Progenitor cell of endocrine pancreas (in vitro differentiated cells): ENCODE measurements around the gene SMAD5. TPM values are rescaled to one million over a fixed set of nuclear protein-coding genes. Genes with fewer than 3 reads are reported as not detected.

Experiments
- DNase-seq: peaks from one replicate; pipeline ENCODE4 v3.0.0; 2021; ENCODE audit warnings: low spot score; ENCODE audit not compliant: unreplicated experiment
- H3K27ac Mint-ChIP-seq: 2 replicates; pipeline ENCODE4 v1.8.0; 2021; ENCODE audit warnings: mild to moderate bottlenecking, moderate library complexity, mixed read lengths
- H3K27me3 Mint-ChIP-seq: 2 replicates; pipeline ENCODE4 v1.8.0; 2021; ENCODE audit warnings: mixed read lengths
- H3K36me3 Mint-ChIP-seq: 2 replicates; pipeline ENCODE4 v1.8.0; 2022; ENCODE audit warnings: mixed read lengths; ENCODE audit not compliant: insufficient read depth
- H3K4me1 Mint-ChIP-seq: 2 replicates; pipeline ENCODE4 v1.8.0; 2021; ENCODE audit warnings: low read depth, mixed read lengths
- H3K4me3 Mint-ChIP-seq: 2 replicates; pipeline ENCODE4 v1.8.0; 2021; ENCODE audit warnings: low read depth, mild to moderate bottlenecking, moderate library complexity, mixed read lengths
- H3K9me3 Mint-ChIP-seq: 2 replicates; pipeline ENCODE4 v1.8.0; 2021; ENCODE audit warnings: low read depth, mixed read lengths
- CTCF ChIP-seq: fragments of 200-600 bp; sonication (generic); IDR thresholded peaks from one replicate; pipeline ENCODE4 v1.5.0; 2021; ENCODE audit warnings: antibody characterized with exemption, mild to moderate bottlenecking; ENCODE audit not compliant: unreplicated experiment
- total RNA-seq: library from RNA; stranded (reverse); gene quantifications from 2 replicates; pipeline ENCODE4 v1.2.1, GENCODE V29; 2021

SMAD5 gene
- total RNA-seq, 1 donor from 2014 or later = 92.3 TPM

- TF ChIP-seq CTCF = no peak
- DNase-seq = no peak
- Mint-ChIP-seq H3K9me3 (no peaks in the 10 kb centered on the region), H3K27ac (no peak overlapping the region), H3K36me3 (no peaks in the 10 kb centered on the region), H3K4me1 (peaks cover 7% of the 10 kb centered on the region), H3K4me3 (no peak overlapping the region), H3K27me3 (peaks cover 5% of the 10 kb centered on the region)
These were observed 42.3 kb upstream of the SMAD5 start for GRCh38 chr5:136090319-136090718.

- no peak for TF ChIP-seq CTCF
- Mint-ChIP-seq H3K9me3 (no peaks in the 10 kb centered on the region), H3K4me1 (peaks cover 7% of the 10 kb centered on the region), H3K36me3 (no peaks in the 10 kb centered on the region), H3K4me3 (no peak overlapping the region), H3K27ac (no peak overlapping the region), H3K27me3 (peaks cover 11% of the 10 kb centered on the region)
- no peak for DNase-seq
These were observed 38.3 kb upstream of the SMAD5 start for GRCh38 chr5:136094189-136094912.

GRCh38 chr5:136094913-136095641, 37.6 kb upstream of the SMAD5 start:
- Mint-ChIP-seq H3K4me3 (no peak overlapping the region), H3K27me3 (peaks cover 11% of the 10 kb centered on the region), H3K27ac (no peak overlapping the region), H3K9me3 (no peaks in the 10 kb centered on the region), H3K36me3 (no peaks in the 10 kb centered on the region), H3K4me1 (peaks cover 7% of the 10 kb centered on the region)
- no peak for TF ChIP-seq CTCF
- no peak for DNase-seq

GRCh38 chr5:136098176-136098575, 34.5 kb upstream of the SMAD5 start:
- Mint-ChIP-seq H3K36me3 (no peaks in the 10 kb centered on the region), H3K4me3 (no peak overlapping the region), H3K4me1 (peaks cover 7% of the 10 kb centered on the region), H3K27me3 (peaks cover 16% of the 10 kb centered on the region), H3K9me3 (no peaks in the 10 kb centered on the region), H3K27ac (no peak overlapping the region)
- TF ChIP-seq CTCF = no peak
- DNase-seq = no peak

- Mint-ChIP-seq H3K36me3 (no peaks in the 10 kb centered on the region), H3K4me1 (peaks cover 9% of the 10 kb centered on the region), H3K27me3 (peaks cover 19% of the 10 kb centered on the region), H3K9me3 (no peaks in the 10 kb centered on the region), H3K4me3 (no peak overlapping the region), H3K27ac (no peak overlapping the region)
- DNase-seq = no peak
- TF ChIP-seq CTCF = no peak
These were observed 32.8 kb upstream of the SMAD5 start for GRCh38 chr5:136099870-136100269.
